HG03558 (cell line): ENCODE measurements around the gene TCTN3.
"Not testable (repeated sequence)": the region's sequence is repeated elsewhere in the genome, so short reads cannot be mapped to it uniquely, and the experiment has no call there.

Experiments
- ATAC-seq: cut with Tn5 transposase; IDR thresholded peaks from one replicate; pipeline ENCODE4 v1.9.1; 2021; ENCODE audit warnings: moderate number of reproducible peaks; ENCODE audit not compliant: unreplicated experiment; ENCODE audit errors: extremely low read depth

TCTN3 gene

DNA sequence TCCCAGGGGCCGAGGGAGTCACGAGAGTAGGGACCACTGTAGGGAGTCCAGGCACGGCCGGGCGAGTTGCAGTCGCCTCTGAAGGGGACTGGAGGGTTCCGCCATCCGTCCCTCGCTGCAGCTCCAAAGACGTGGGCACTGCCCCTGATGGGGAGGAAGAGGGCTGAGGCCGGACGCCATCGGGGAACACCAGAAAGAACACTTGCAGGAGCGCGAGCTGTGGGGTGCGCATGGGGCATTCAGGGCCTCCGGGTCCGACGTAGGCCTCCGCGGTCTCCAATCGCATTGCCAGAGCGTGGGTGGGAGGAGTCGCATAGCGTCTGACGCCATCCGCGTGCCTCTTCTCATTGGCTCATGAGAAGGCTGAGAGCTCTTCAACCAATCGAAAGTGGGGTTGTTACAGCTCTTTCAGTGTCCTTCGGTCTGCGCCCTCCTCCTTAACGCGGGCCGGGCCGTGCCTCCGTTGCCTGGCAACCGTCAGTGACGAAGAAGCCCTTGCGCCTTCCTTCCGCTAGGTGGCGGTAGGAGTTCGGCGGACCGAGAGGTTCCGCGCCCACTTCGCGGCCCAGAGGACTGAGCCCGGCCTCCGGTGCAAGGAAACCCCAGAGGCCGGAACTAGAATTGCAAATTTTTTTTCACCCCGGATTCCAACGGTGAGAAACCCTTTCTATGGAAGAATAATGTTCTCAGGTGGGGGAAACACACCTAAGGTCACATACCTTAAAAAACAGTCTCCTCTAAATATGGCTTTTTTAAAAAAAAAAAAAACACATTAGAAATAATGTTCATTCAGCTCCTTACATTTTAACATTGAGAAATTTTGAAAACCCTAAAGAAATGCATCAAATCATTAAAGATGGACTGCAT, at the start of gene TCTN3:
Gene TCTN3 (minus strand): TSS at position 260 of the 867 bp plus-strand sequence. CDS start 28 bp downstream, at position 232.
- ATAC-seq = peak; percentile 99

- no peak for ATAC-seq
Observed at GRCh38 chr10:95742962-95743535, 49.3 kb upstream of the TCTN3 start.

GRCh38 chr10:95742485-95742884, 48.8 kb upstream of the TCTN3 start:
- no peak for ATAC-seq

- ATAC-seq = no peak
Observed at GRCh38 chr10:95741807-95742467, 48.2 kb upstream of the TCTN3 start.

DNA sequence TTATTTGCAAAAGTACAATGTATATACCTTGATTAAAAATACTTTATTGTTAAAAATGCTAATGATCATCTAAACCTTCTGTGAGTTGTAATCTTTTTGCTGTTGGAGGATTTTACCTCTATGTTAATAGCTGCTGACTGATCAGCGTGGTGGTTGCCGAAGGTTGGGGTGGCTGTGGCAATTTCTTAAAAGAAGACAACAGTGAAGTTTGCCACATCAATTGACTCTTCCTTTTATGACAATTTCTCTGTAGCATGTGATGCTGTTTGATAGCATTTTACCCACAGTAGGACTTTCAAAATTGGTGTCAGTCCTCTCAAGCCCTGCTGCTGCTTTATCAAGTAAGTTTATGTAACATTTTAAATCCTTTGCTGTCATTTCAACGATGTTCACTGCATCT, 45.3 kb upstream of the TCTN3 start:
- no peak for ATAC-seq

DNA sequence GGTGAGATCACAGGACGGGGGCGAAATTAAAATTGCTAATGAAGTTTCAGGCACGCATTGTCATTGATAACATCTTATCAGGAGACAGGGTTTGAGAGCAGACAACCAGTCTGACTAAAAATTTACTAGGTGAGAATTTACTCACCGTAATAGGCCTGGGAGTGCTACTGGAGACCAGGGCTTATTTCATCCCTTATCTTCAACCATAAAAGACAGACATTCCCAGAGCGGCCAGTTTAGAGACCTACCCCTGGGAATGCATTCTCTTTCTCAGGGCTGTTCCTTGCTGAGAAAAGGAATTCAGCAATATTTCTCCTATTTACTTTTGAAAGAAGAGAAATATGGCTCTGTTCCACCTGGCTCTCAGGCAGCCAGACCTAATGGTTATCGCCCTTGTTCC, 39.2 kb upstream of the TCTN3 start:
- ATAC-seq = not testable (repeated sequence)

DNA sequence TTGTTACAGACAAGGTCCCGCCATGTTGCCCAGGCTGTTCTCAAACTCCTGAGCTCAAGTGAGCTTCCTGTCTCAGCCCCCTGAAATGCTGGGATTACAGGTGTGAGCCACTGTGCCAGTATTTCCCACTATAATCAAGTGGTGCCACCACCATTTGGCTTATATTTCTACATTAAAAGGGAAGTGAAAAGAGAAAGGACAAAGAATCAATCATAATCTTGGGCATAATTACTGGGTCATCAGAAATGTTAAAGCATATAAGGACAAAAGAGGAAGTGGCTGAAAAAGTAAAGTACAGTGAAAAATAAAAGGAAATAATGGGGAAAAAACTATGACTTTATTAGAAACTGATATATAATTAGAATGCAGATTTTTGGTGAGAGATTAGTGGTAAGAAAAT, 36.5 kb upstream of the TCTN3 start:
- no peak for ATAC-seq

- no peak for ATAC-seq
Observed at GRCh38 chr10:95729323-95730055, 35.8 kb upstream of the TCTN3 start.

DNA sequence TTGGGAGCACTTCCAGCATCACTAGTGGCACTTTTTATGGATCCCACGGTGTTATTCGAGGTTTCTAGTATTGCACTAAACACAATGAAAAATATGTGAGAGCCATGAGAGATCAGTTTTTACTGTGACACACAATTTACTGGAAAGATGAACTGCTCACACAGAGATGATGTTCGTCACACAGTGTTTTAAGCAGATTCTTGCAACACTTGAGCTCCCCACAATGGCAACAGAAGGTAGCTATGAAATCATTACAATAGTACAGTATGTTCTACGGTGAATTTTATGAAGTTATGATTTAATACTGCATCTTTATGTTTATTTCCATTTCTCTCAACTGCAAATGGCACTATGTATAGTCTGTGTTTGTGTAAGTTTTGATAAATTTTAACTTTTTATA, 34.8 kb upstream of the TCTN3 start:
- ATAC-seq = no peak

- not testable (repeated sequence) for ATAC-seq
Observed at GRCh38 chr10:95722496-95722895, 28.8 kb upstream of the TCTN3 start.

GRCh38 chr10:95720745-95721144, 27.0 kb upstream of the TCTN3 start:
- not testable (repeated sequence) for ATAC-seq

- no peak for ATAC-seq
Observed at GRCh38 chr10:95716866-95717265, 23.1 kb upstream of the TCTN3 start.

DNA sequence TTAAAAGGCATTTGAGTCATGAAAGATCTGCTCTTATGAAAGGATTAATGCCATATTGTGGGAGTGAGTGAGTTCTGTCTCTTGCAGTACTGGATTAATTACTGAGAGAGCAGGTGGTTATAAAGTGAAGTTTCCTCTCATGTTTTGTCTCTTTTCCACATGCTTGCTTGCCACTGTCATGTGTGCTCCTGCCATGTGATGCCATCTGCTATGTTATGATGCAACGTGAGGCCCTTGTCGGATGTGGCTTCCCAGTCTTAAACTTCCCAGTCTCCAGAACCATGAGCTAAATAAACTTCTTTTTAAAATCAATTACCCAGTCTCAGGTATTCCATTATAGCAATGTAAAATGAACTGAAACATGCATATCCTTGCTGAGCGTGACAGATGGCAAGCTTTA, 22.7 kb upstream of the TCTN3 start:
- no peak for ATAC-seq

- ATAC-seq = no peak
Observed at GRCh38 chr10:95711492-95711891, 17.8 kb upstream of the TCTN3 start.

DNA sequence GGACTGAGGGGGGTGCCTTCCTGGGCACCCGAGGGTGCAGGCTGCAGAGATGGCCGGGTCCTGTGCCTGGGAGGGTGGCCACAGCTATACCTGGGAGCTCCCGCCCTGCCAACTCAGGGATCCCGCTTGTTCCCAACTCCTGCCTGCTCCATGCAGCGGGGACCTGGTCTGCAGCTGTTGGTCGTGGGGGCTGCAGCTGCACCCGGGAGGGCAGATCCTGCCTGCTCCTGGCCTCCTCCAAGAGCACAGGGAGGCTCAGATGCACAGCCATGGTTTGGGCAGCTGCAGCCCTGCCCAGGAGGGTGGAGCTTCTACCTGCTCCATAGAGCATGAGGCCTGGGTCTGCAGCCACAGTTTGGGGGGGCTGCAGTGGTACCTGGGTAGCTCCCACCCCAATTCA, 13.3 kb upstream of the TCTN3 start:
- ATAC-seq = no peak

GRCh38 chr10:95706573-95706972, 12.8 kb upstream of the TCTN3 start:
- no peak for ATAC-seq

DNA sequence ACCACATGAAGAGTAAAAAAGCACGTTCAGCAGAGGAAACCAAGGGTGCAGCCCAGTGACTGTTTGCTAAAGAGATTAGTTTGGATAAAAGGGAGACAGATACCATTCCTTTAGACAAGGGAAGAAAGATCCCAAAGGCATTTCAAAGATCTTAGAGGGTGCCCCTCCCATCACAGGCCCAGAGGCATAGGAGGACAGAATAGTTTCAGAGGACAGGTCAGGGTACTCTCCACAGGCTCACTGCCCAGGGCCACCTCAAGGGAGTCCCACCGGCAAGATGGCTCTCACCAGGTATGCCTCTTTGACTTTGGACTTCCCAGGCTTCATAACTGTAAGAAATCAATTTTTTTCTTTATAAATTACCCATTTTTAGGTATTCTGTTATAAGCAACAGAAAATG, 4.7 kb upstream of the TCTN3 start:
- no peak for ATAC-seq

GRCh38 chr10:95697429-95697828, 3.7 kb upstream of the TCTN3 start:
- ATAC-seq = no peak

DNA sequence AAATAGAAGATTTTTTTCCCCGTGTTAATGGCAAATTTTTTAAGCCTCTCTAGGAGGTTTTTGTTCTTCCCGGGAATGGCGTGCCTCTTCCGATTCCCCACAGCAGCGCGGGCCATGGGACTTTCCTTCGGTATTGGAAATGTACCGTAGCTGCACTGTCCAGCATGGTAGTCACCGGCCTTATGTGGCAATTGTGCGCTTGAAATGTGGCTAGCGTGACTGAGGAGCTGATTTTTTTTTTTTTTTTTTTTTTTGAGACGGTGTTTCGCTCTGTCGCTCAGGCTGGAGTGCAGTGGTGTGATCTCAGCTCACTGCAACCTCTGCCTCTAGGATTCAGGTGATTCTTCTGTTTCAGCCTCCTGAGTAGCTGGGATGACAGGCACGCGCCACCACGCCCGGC, 938 bp upstream of the TCTN3 start:
- ATAC-seq = no peak

DNA sequence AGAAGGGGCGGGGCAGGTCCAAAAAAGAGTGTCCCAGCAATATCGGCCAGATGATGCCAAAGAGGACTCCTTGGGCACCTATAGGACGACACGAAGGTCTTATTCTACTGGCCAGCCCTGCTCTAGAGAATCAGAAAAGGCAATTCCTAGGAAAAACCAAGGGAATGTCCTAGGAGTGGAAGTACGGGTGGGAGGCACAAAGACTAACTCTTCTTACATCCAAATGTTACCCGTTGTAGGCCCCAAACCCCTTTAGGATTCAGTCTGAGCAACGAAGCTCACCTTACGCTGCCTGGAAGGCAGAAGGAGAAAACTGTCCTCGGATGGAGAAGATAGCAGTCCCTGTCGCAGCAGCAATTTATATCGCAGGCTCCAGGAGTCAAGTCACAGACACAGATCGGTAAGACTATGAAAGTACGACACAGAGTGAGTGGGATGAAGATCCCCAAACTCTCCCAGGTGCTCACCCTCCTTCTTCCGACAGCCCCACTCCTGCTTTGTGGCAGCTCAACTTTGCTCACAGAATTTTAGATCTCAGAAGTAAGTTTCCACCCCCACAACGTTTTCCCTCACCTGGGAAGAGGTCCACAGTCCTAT, 558 bp downstream of the TCTN3 start:
- no peak for ATAC-seq
